ENCODE measurements around the gene LHX2. TPM values are rescaled to one million over a fixed set of nuclear protein-coding genes. Genes with fewer than 3 reads are reported as not detected.

Gene LHX2
- total and polyA plus RNA-seq, 2 of the 13 experiments (the other 11 are each of a cell fraction or from before 2014, with no cell fraction given): not detected

DNA sequence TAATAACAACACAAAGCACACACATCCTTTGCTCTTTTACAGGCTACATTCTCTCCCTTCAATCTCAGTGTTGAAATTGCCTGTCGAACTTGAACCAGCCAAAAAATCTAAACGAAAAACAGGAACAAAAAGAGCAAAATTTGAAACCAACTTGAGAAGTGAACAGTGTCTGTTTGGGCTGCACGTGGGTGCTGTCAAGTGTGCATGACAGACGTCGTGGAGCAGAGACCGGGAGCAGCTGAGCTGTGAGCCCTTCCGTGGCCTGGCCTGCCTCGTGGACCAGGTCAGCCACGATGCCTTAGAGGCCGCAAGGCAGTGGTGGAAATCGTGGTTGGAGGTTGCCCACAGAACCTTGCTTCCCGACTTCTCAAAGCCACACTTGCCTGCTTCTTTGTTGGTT is 46.8 kb upstream of the LHX2 start:
- H2AFZ ChIP-seq (ENCODE audit: low read length): no peak overlapping the region
- ChIA-PET POLR2A (no interaction called here), CTCF (ENCODE audit: low intra/inter-chr PET ratio, low total read pairs) (no interaction called here)
- BruUV-seq (replicated peaks): no TSS peak
- TF ChIP-seq ASH2L (IDR thresholded peaks at IDR 0.05; ENCODE audit: insufficient read length, low read depth, low read length) (no peak), REPIN1 (CRISPR knock-in tag; IDR thresholded peaks at IDR 0.05; ENCODE audit: borderline replicate concordance, low read depth) (no peak), MIER2 (CRISPR knock-in tag; IDR thresholded peaks at IDR 0.05) (no peak), THAP11 (CRISPR knock-in tag; IDR thresholded peaks at IDR 0.05) (no peak)
- no peak overlapping the region for H3K4me3 ChIP-seq (replicated peaks in 1 of 3; ENCODE audit: insufficient read depth in 1 of 3, low read depth in 2 of 3, low read length in 3 of 3)
- no peaks in the 10 kb centered on the region for H4K20me1 ChIP-seq (ENCODE audit: insufficient read depth, low read length)
- peaks cover 0 to 22% of the 10 kb centered on the region in 2 experiments for H3K27me3 ChIP-seq (ENCODE audit: control insufficient read depth in 1 of 2, insufficient read depth in 2 of 2, low read length in 2 of 2)
- DNase-seq (ENCODE audit: low spot score) (no peak), FAIRE-seq (no peak), ATAC-seq (no peak)
- H3K9me3 ChIP-seq (ENCODE audit: low read length): no peaks in the 10 kb centered on the region
- H3K27ac ChIP-seq (ENCODE audit: extremely low read length, insufficient read depth, low read length): no peak overlapping the region
- H3K4me1 ChIP-seq (ENCODE audit: insufficient read depth, low read length): no peaks in the 10 kb centered on the region
- no peak overlapping the region for H3K4me2 ChIP-seq (ENCODE audit: low read depth, low read length)
- H3K36me3 ChIP-seq (replicated peaks in 1 of 2; ENCODE audit: control insufficient read depth in 1 of 2, insufficient read depth in 2 of 2, low read length in 2 of 2): no peaks in the 10 kb centered on the region
- in situ Hi-C loops (cut with HindIII; ENCODE audit: extremely low pct_ligation_motif_present, low pct_unique_long_range_greater_than_20kb): no loop called here
- WGBS (ENCODE audit: low lambda C conversion rate): 46% methylated on average over 10 of the region's 12 CpGs
- intact Hi-C loops (cut with micrococcal nuclease; ENCODE audit: unreplicated experiment): no loop called here
- no peaks in the 10 kb centered on the region for H3K79me2 ChIP-seq (ENCODE audit: insufficient read depth, low read length)
- no peak overlapping the region for H3K9ac ChIP-seq (ENCODE audit: insufficient read depth, low read depth, low read length)

DNA sequence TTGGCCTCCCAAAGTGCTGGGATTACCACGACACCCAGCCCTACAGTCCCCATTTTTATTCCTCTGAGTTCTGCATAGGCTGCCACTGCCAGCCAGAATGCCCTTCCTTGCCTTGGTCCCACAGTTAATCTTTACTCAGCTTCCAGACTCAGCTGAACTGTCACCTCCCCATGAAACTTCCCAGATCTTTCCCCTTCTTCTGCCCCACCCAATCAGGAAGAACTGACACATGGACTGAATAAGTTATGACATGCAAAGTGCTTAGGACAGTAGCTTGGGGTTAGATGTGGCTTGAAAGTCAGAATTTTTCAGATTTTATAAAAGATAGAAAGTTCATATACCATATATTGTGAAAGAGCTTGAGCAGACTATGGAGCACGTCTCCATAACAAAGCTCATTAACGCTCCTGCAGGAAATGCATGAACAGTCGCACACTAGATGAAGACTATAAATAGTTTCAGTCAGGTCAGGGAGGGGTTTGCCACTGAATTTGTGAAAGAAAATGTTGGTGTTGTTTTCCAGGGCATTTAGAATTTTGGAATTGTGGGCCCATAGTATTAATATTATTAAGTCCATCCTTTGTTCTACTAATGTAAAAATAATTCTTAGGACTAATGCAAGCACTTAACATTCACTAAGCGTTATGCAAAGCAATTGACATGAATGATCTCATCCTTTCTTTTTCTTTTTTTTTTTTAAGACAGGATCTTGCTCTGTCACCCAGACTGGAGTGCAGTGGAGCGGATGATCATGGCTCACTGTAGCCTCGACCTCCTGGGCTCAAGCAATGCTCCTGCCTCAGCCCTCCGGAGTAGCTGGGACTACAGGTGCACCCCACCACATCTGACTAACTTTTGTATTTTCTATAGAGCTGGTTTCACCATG is 45.5 kb upstream of the LHX2 start:
- in situ Hi-C loops (cut with HindIII; ENCODE audit: extremely low pct_ligation_motif_present, low pct_unique_long_range_greater_than_20kb): no loop called here
- Histone ChIP-seq H3K27ac (ENCODE audit: extremely low read length, insufficient read depth, low read length) (no peak overlapping the region), H3K27me3 (ENCODE audit: control insufficient read depth in 1 of 2, insufficient read depth in 2 of 2, low read length in 2 of 2) (peaks cover 0 to 32% of the 10 kb centered on the region in 2 experiments), H3K4me3 (replicated peaks in 1 of 3; ENCODE audit: insufficient read depth in 1 of 3, low read depth in 2 of 3, low read length in 3 of 3) (no peak overlapping the region), H3K9ac (ENCODE audit: insufficient read depth, low read depth, low read length) (no peak overlapping the region), H3K36me3 (replicated peaks in 1 of 2; ENCODE audit: control insufficient read depth in 1 of 2, insufficient read depth in 2 of 2, low read length in 2 of 2) (no peaks in the 10 kb centered on the region), H3K4me1 (ENCODE audit: insufficient read depth, low read length) (no peaks in the 10 kb centered on the region), H2AFZ (ENCODE audit: low read length) (no peak overlapping the region), H4K20me1 (ENCODE audit: insufficient read depth, low read length) (no peaks in the 10 kb centered on the region), H3K9me3 (ENCODE audit: low read length) (no peaks in the 10 kb centered on the region), H3K79me2 (ENCODE audit: insufficient read depth, low read length) (no peaks in the 10 kb centered on the region), H3K4me2 (ENCODE audit: low read depth, low read length) (no peak overlapping the region)
- FAIRE-seq (no peak), DNase-seq (ENCODE audit: low spot score) (no peak), ATAC-seq (no peak)
- intact Hi-C loops (cut with micrococcal nuclease; ENCODE audit: unreplicated experiment): no loop called here
- BruUV-seq (replicated peaks): no TSS peak
- ChIA-PET POLR2A (no interaction called here), CTCF (ENCODE audit: low intra/inter-chr PET ratio, low total read pairs) (no interaction called here)
- 39% methylated on average over 8 of the region's 8 CpGs for WGBS (ENCODE audit: low lambda C conversion rate)
- TF ChIP-seq RNF2 (conservative IDR thresholded peaks at IDR 0.05; ENCODE audit: low read depth): no peak
- TF ChIP-seq MAFF (IDR thresholded peaks at IDR 0.05; ENCODE audit: low read depth, low read length): no peak
- no peak for TF ChIP-seq SRSF9 (IDR thresholded peaks at IDR 0.05; ENCODE audit: borderline replicate concordance, insufficient read depth, low read depth, low read length, poor library complexity, severe bottlenecking)
- no peak for TF ChIP-seq CHCHD3 (CRISPR knock-in tag; IDR thresholded peaks at IDR 0.05)
- TF ChIP-seq, protein P1, sequence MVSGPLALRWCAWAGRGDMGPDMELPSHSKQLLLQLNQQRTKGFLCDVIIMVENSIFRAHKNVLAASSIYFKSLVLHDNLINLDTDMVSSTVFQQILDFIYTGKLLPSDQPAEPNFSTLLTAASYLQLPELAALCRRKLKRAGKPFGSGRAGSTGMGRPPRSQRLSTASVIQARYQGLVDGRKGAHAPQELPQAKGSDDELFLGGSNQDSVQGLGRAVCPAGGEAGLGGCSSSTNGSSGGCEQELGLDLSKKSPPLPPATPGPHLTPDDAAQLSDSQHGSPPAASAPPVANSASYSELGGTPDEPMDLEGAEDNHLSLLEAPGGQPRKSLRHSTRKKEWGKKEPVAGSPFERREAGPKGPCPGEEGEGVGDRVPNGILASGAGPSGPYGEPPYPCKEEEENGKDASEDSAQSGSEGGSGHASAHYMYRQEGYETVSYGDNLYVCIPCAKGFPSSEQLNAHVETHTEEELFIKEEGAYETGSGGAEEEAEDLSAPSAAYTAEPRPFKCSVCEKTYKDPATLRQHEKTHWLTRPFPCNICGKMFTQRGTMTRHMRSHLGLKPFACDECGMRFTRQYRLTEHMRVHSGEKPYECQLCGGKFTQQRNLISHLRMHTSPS (CRISPR knock-in tag; IDR thresholded peaks at IDR 0.05; ENCODE audit: low read depth): no peak
- TF ChIP-seq NONO (IDR thresholded peaks at IDR 0.05): no peak
- no peak for TF ChIP-seq NONO (CRISPR knock-in tag; conservative IDR thresholded peaks at IDR 0.05)
- TF ChIP-seq KAT7 (CRISPR knock-in tag; IDR thresholded peaks at IDR 0.05; ENCODE audit: borderline replicate concordance): no peak
- TF ChIP-seq, protein P2, sequence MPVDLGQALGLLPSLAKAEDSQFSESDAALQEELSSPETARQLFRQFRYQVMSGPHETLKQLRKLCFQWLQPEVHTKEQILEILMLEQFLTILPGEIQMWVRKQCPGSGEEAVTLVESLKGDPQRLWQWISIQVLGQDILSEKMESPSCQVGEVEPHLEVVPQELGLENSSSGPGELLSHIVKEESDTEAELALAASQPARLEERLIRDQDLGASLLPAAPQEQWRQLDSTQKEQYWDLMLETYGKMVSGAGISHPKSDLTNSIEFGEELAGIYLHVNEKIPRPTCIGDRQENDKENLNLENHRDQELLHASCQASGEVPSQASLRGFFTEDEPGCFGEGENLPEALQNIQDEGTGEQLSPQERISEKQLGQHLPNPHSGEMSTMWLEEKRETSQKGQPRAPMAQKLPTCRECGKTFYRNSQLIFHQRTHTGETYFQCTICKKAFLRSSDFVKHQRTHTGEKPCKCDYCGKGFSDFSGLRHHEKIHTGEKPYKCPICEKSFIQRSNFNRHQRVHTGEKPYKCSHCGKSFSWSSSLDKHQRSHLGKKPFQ (CRISPR knock-in tag; IDR thresholded peaks at IDR 0.05; ENCODE audit: insufficient replicate concordance): no peak

Measured in HepG2 (cell line).